HG03066 (cell line): Measurements from ENCODE around the gene NOG.

ENCODE experiments used
- ATAC-seq: cut with Tn5 transposase; IDR thresholded peaks from one replicate; pipeline ENCODE4 v1.9.1; 2021; ENCODE audit warnings: low read depth; ENCODE audit not compliant: unreplicated experiment

Gene NOG

DNA sequence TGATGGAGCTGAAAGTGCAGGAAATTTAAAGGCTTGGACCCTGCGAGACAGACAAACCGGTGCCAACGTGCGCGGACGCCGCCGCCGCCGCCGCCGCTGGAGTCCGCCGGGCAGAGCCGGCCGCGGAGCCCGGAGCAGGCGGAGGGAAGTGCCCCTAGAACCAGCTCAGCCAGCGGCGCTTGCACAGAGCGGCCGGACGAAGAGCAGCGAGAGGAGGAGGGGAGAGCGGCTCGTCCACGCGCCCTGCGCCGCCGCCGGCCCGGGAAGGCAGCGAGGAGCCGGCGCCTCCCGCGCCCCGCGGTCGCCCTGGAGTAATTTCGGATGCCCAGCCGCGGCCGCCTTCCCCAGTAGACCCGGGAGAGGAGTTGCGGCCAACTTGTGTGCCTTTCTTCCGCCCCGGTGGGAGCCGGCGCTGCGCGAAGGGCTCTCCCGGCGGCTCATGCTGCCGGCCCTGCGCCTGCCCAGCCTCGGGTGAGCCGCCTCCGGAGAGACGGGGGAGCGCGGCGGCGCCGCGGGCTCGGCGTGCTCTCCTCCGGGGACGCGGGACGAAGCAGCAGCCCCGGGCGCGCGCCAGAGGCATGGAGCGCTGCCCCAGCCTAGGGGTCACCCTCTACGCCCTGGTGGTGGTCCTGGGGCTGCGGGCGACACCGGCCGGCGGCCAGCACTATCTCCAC lies at the start of gene NOG:
NOG (plus strand) TSS at position 54 of the 674 bp plus-strand sequence; CDS start at position 579, 525 bp downstream.
- ATAC-seq = no peak

DNA sequence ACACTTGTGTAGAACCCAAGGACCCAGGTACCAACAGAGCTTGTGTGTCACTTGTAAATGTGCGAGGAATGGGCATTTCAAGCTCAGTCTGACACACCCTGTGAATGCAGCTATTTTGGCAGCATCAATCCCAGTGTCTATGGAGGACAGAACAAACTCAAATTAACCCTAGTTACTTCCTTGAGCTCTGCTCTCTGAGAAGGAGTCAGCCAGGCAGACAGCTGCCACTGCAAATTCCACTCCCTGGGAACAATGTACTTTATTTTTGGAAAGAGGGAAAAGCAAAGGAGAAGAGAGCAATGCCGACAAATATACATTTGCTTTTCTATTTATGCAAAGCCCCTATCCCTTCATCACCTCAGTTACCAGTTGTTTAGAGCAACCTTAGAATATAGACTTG lies 48.4 kb upstream of the NOG start:
- no peak for ATAC-seq

DNA sequence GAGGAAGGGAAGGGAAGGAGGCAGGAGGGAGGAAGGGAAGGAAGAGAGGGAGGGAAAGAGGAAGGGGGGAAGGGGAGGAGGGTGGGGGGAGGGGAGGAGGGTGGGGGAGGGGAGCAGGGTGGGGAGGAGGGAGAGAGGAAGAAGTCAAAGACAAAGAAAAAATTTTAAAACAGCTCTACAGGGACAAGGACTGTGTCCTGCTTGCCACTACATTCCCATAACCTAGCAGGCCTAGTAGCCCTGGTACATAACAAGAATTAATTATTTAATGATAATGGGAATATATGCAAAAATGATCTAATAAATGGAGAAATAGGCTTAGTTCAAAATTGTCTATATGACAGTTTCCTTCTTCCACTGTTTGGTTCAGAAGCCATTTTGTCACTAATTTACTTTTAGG lies 47.6 kb upstream of the NOG start:
- ATAC-seq = no peak

DNA sequence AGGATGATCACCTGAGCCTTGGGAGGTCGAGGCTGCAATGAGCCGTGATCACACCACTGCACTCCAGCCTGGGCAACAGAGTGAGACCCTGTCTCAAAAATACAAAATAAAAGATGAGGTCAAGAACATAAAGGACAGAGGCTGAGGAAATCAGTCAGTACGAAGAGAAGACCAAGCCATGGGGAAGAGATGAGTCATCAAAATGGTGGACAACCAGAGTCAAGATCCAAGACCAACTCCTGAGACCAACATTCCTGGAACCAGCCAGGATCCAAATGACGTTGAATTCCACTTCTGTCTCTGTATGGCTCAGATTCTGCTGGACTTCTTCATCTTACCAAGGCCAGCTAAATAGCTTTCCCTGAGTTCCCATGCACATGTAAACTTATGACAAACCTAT lies 44.8 kb upstream of the NOG start:
- no peak for ATAC-seq

GRCh38 chr17:56549501-56549900 lies 44.0 kb upstream of the NOG start:
- ATAC-seq = no peak

GRCh38 chr17:56557682-56558081 lies 35.8 kb upstream of the NOG start:
- no peak for ATAC-seq

GRCh38 chr17:56558088-56558487 lies 35.4 kb upstream of the NOG start:
- no peak for ATAC-seq

- no peak for ATAC-seq
These were observed 23.3 kb upstream of the NOG start for GRCh38 chr17:56570199-56570598.

DNA sequence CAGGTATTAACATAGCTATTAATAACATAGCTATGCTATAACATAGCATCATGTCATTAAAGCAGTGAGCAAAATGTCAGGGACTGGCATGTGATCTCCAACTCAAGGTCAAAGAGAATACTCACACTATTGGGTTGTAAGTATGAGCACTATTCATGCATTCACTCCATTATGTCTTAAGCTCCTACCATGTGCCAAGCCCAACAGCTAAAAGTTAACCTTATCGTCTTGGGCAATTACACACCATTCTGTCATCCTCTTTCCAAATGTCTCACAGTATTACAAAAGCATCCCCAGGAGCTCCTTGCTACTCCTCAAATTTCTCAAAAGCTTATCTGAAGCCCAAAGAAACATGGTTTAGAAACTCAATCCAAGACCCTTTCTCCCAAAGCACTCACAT lies 22.0 kb upstream of the NOG start:
- no peak for ATAC-seq

DNA sequence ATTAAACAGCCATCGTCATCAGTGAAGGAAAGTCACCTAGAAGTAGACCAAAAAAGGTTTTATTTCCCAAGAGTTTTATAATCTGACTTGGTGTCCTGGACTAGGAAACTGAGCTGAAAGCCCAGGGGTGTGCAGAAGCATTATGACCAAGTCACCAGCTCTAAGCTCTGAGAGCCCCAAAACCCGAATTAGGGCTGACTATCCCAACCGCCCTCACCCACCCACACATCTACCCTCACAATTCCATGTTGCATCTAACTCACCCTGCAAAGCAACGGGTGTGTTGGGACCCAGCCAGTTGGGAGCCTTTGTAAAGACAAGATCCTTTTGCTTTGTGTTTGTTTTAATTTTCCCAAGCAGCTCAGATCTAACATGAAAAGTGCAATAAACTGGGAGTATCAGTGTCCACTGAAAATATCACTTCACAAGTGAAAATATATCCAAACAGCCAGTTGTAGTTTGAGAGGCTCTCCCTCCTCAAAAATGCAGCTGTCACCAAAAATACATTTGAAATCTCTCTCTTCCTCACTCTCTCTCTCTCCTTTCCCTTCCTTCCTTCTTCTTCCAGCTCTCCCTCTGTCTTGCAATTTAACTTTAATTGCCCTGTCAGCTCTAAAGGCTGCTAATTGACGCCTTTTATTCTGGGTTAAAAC lies 16.2 kb upstream of the NOG start:
- no peak for ATAC-seq

DNA sequence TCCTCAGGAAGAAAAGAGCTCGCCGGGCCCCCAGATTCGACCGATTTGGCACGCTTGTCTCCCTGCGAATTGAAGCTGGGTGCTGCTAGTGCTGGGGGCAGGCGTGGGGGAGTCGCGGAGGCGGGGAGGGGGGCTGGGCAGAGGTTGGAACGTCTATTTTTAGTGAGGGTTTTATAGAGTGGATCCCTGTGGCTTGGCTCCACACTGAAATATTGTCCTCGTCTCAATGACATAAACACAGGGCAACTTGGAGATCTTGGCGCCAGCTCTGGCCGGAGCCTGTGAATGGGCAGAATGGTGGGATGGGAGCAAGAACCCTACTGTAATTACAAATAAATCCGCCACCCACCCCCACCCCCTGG lies 15.7 kb upstream of the NOG start:
- no peak for ATAC-seq

- no peak for ATAC-seq
These were observed 11.6 kb upstream of the NOG start for GRCh38 chr17:56581635-56582627.

- no peak for ATAC-seq
These were observed 9.7 kb upstream of the NOG start for GRCh38 chr17:56583772-56584171.

- no peak for ATAC-seq
These were observed 6.2 kb upstream of the NOG start for GRCh38 chr17:56587298-56587697.

DNA sequence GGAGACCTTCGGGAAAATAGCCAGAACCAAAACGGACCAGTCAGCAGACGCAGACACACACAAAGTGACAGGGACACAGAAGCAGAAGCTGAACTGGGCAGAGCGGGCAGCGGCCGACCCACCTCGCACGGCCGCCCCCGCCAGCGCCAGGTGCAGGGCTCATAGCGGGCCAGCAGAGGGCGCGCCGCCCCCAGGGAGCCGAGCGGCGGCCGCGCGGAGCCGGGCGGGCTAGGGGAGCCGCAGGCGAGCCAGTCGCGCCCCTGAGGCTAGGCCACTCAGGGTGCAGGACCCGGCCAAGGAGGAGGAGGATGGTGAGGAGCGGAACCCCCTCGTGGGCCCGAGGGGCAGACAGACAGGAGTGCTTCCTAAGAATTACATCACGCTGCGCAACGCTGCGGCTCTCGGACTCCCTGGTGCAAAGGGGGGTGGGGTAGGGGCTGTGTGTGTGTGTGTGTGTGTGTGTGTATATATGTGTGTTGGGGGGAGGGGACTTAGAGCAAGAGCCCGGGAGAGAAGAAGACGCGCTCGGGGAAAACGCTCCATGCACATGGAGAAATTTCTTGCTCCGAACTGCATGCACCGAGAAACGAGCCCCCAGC lies 913 bp upstream of the NOG start:
- peak; percentile 64 for ATAC-seq

DNA sequence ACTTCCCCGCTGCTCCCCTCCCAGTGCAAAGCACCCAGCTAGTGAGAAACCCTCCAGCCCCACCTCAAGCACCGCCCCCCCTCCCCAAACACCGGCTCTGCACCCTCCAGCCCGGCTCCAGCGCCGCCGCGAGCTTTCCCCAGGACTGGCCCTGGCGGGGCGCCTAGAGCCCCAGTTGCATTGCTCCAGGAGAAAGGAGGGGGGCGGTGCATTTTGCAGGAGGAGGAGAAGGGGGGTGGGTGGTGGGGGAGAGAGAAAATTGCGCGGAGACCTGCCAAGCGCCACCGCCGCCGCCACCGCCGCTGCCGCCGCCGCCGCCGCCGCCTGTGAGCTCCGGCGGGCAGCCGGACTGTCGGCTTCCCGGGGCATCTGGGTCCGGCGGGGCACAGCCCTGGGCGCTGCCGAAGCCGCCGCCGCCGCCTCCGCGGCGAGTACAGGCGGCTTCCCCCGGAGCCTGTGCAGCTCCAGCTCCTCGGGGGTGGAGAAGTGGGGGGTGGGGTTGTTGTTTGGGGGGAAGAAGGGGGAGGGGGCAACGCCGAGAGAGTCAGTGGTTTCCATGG lies 333 bp upstream of the NOG start:
- ATAC-seq = no peak

- no peak for ATAC-seq
These were observed 1.0 kb downstream of the NOG start for GRCh38 chr17:56594320-56595107.

DNA sequence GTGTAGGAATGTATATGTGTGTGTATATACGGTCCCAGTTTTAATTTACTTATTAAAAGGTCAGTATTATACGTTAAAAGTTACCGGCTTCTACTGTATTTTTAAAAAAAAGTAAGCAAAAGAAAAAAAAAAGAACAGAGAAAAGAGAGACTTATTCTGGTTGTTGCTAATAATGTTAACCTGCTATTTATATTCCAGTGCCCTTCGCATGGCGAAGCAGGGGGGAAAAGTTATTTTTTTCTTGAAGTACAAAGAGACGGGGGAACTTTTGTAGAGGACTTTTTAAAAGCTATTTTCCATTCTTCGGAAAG lies 1.6 kb downstream of the NOG start:
- ATAC-seq = no peak

- no peak for ATAC-seq
These were observed 2.6 kb downstream of the NOG start for GRCh38 chr17:56595831-56596690.
